IMR-90 (cell line): ENCODE measurements around the gene GABBR2. TPM values are rescaled to one million over a fixed set of nuclear protein-coding genes. Genes with fewer than 3 reads are reported as not detected.
A peak's percentile ranks its signal among the peaks of the same experiment; 100 is the strongest.

ENCODE experiments used
- ATAC-seq: fragments of 200-7000 bp; cut with Tn5 transposase; 2 replicates; pipeline ENCODE4 v1.9.1; 2020; ENCODE audit warnings: low read depth, mild to moderate bottlenecking, moderate library complexity
- BruUV-seq: library from RNA; stranded (reverse); fragments of 400-500 nt; replicated peaks from 2 replicates; lab custom pipeline; 2021; lab: Mats Ljungman, UMichigan
- CTCF ChIA-PET: fragments of 300-600 bp; formaldehyde crosslinking; extraction: SDS; loops from one replicate; lab custom pipeline; 2021; ENCODE audit warnings: antibody characterized with exemption; lab: Yijun Ruan, JAX
- POLR2A ChIA-PET: fragments of 300-600 bp; sonication (Branson Sonifier 250); formaldehyde crosslinking; loops from one replicate; lab custom pipeline; 2022; ENCODE audit warnings: antibody characterized with exemption; ENCODE audit not compliant: unreplicated experiment; lab: Charles Lee
- DNase-seq: peaks from one replicate; pipeline ENCODE4 v3.0.0; 2013
- H2AFZ ChIP-seq: replicated peaks from 2 replicates; pipeline ENCODE3; 2013; ENCODE audit warnings: low read length, mild to moderate bottlenecking; ENCODE audit not compliant: poor library complexity
- H2AK5ac ChIP-seq: 2 replicates; pipeline ENCODE4 v1.6.1; 2013; ENCODE audit warnings: low read depth, low read length, inconsistent platforms
- H2AK9ac ChIP-seq: replicated peaks from 2 replicates; pipeline ENCODE3; 2013; ENCODE audit warnings: mild to moderate bottlenecking, low read depth, low read length, moderate library complexity; ENCODE audit not compliant: poor library complexity
- H2BK120ac ChIP-seq: 2 replicates; pipeline ENCODE4 v1.6.1; 2013; ENCODE audit warnings: low read depth, low read length, inconsistent platforms
- H2BK15ac ChIP-seq: 3 replicates; pipeline ENCODE4 v1.6.1; 2013; ENCODE audit warnings: low read depth, low read length, inconsistent platforms
- H2BK20ac ChIP-seq: 2 replicates; pipeline ENCODE4 v1.6.1; 2013; ENCODE audit warnings: low read depth, mild to moderate bottlenecking, inconsistent platforms, low read length, moderate library complexity
- H2BK5ac ChIP-seq: 2 replicates; pipeline ENCODE4 v1.6.1; 2013; ENCODE audit warnings: mild to moderate bottlenecking, low read depth, low read length, inconsistent platforms; ENCODE audit not compliant: poor library complexity, severe bottlenecking
- H3K14ac ChIP-seq: replicated peaks from 2 replicates; pipeline ENCODE4 v1.6.1; 2013; ENCODE audit warnings: low read depth, low read length, inconsistent platforms
- H3K18ac ChIP-seq: 2 replicates; pipeline ENCODE4 v1.6.1; 2013; ENCODE audit warnings: low read depth, low read length, control low read depth
- H3K23ac ChIP-seq: 2 replicates; pipeline ENCODE4 v1.6.1; 2013; ENCODE audit warnings: low read depth, low read length, inconsistent platforms
- H3K27ac ChIP-seq: 2 replicates; pipeline ENCODE4 v1.5.1; 2013; ENCODE audit warnings: mild to moderate bottlenecking, control low read depth, low read length; ENCODE audit not compliant: insufficient read depth
- H3K27me3 ChIP-seq: 2 replicates; pipeline ENCODE4 v1.6.1; 2013; ENCODE audit warnings: low read length; ENCODE audit not compliant: control insufficient read depth, insufficient read depth
- H3K36me3 ChIP-seq: 2 replicates; pipeline ENCODE4 v1.6.1; 2013; ENCODE audit warnings: low read length, mixed read lengths; ENCODE audit not compliant: control insufficient read depth, insufficient read depth
- H3K4ac ChIP-seq: 2 replicates; pipeline ENCODE4 v1.6.1; 2013; ENCODE audit warnings: low read depth, low read length, inconsistent platforms
- H3K4me1 ChIP-seq: 2 replicates; pipeline ENCODE4 v1.6.1; 2013; ENCODE audit warnings: low read length, mixed read lengths; ENCODE audit not compliant: control insufficient read depth, insufficient read depth
- H3K4me2 ChIP-seq: 2 replicates; pipeline ENCODE4 v1.6.1; 2013; ENCODE audit warnings: low read depth, mild to moderate bottlenecking, control low read depth, low read length, moderate library complexity
- H3K4me3 ChIP-seq: 2 replicates; pipeline ENCODE4 v1.5.1; 2013; ENCODE audit warnings: low read depth, mild to moderate bottlenecking, control low read depth, low read length, moderate library complexity; ENCODE audit not compliant: insufficient read depth
- H3K56ac ChIP-seq: 2 replicates; pipeline ENCODE4 v1.6.1; 2013; ENCODE audit warnings: low read length, inconsistent platforms; ENCODE audit not compliant: insufficient read depth; ENCODE audit errors: extremely low read depth
- H3K79me1 ChIP-seq, 2 experiments: 2 replicates each; pipeline ENCODE4 v1.6.1; 2013; ENCODE audit warnings: low read length in 2 of 2, inconsistent platforms in 1 of 2, low read depth in 1 of 2
- H3K9ac ChIP-seq: 2 replicates; pipeline ENCODE4 v1.6.1; 2013; ENCODE audit warnings: low read depth, low read length, control low read depth
- H3K9me1 ChIP-seq: 2 replicates; pipeline ENCODE4 v1.6.1; 2013; ENCODE audit warnings: low read length, inconsistent platforms; ENCODE audit not compliant: insufficient read depth
- H3K9me3 ChIP-seq: 2 replicates; pipeline ENCODE4 v1.6.1; 2013; ENCODE audit warnings: low read length; ENCODE audit not compliant: control insufficient read depth, insufficient read depth
- H4K20me1 ChIP-seq: 2 replicates; pipeline ENCODE4 v1.6.1; 2013; ENCODE audit warnings: low read length, inconsistent platforms; ENCODE audit not compliant: insufficient read depth
- H4K5ac ChIP-seq: 2 replicates; pipeline ENCODE4 v1.6.1; 2013; ENCODE audit warnings: mild to moderate bottlenecking, low read depth, low read length, control low read depth
- H4K8ac ChIP-seq, 2 experiments: 2 replicates each; pipeline ENCODE4 v1.6.1; 2013; ENCODE audit warnings: low read depth in 2 of 2, low read length in 2 of 2, control low read depth in 1 of 2, inconsistent platforms in 1 of 2
- H4K91ac ChIP-seq: 2 replicates; pipeline ENCODE4 v1.6.1; 2013; ENCODE audit warnings: low read depth, low read length, inconsistent platforms; ENCODE audit not compliant: insufficient read depth
- ELK1 ChIP-seq: fragments of 150-350 bp; IDR thresholded peaks from 2 replicates; pipeline ENCODE4 v1.6.1; 2016; ENCODE audit warnings: low read depth, mild to moderate bottlenecking, low read length, moderate library complexity, borderline replicate concordance
- FOS ChIP-seq: fragments of 150-350 bp; IDR thresholded peaks from 2 replicates; pipeline ENCODE4 v1.6.1; 2016; ENCODE audit warnings: low read depth, low read length
- MXI1 ChIP-seq: IDR thresholded peaks from 2 replicates; pipeline ENCODE4 v1.6.1; 2012; ENCODE audit warnings: low read depth, mild to moderate bottlenecking, low read length, moderate library complexity, borderline replicate concordance
- WGBS, 2 experiments: methylation state at CpG; one replicate each; pipeline versions ENCODE4 v1.1.5 to v1.1.7; 2013; ENCODE audit warnings: missing lambda C conversion rate in 2 of 2; ENCODE audit not compliant: insufficient read length in 1 of 2; ENCODE audit errors: extremely low coverage in 2 of 2; 5-methylcytosine and 5-hydroxymethylcytosine counted together
- dilution Hi-C: fragments of 300-500 bp; cut with HindIII; formaldehyde crosslinking; loops from one replicate; pipeline ENCODE4 v1.14.3; 2018; ENCODE audit warnings: low sequenced_read_pairs; ENCODE audit not compliant: unreplicated experiment
- in situ Hi-C: fragments of 300-500 bp; cut with MboI; formaldehyde crosslinking; loops from 3 replicates; pipeline ENCODE4 v1.14.3; 2019; ENCODE audit warnings: low sequenced_read_pairs, inconsistent platforms, mixed read lengths
- intact Hi-C: fragments of 100-400 bp; cut with micrococcal nuclease; formaldehyde crosslinking; loops from 2 replicates; pipeline ENCODE4 v1.10.0; 2022
- polyA plus RNA-seq, 3 experiments: library from polyadenylated mRNA; depleted of rRNA; stranded (reverse); fragments of >200 nt; gene quantifications; 2 replicates each; pipeline ENCODE4 v1.2.3, GENCODE V29; 2012; ENCODE audit warnings: low replicate concordance in 1 of 3
- total RNA-seq: library from RNA; depleted of rRNA; stranded (reverse); fragments of >200 nt; gene quantifications from 2 replicates; pipeline ENCODE4 v1.2.3, GENCODE V29; 2012

The GABBR2 gene
- total and polyA plus RNA-seq, 2 of the 4 experiments (the other 2 are of a cell fraction): 14.2 to 20.3 TPM

GRCh38 chr9:98563988-98564387 lies 144.7 kb downstream of the GABBR2 start:
- TF ChIP-seq ELK1 (no peak), MXI1 (no peak), FOS (no peak)
- no peak overlapping the region for H3K9ac ChIP-seq
- no peak overlapping the region for H2AK9ac ChIP-seq
- no peak overlapping the region for H2BK5ac ChIP-seq
- H3K4me2 ChIP-seq: no peak overlapping the region
- ChIA-PET CTCF (no interaction called here), POLR2A (no interaction called here)
- H3K56ac ChIP-seq: no peak overlapping the region
- no peak overlapping the region for H2BK20ac ChIP-seq
- DNase-seq: no peak
- no peak for ATAC-seq
- H3K4me1 ChIP-seq: no peaks in the 10 kb centered on the region
- no peak overlapping the region for H4K8ac ChIP-seq
- peak overlapping the region; percentile 44; the same call in 1 of the 2 replicates for H2AK5ac ChIP-seq
- H2BK15ac ChIP-seq: no peak overlapping the region
- H4K91ac ChIP-seq: no peak overlapping the region
- no peak overlapping the region for H2BK120ac ChIP-seq
- H3K79me1 ChIP-seq: peaks cover 6 to 20% of the 10 kb centered on the region in 2 experiments; a peak in 1 of 4 replicates
- H2AFZ ChIP-seq: peak overlapping the region; percentile 54
- no peak overlapping the region for H3K18ac ChIP-seq
- dilution Hi-C loops: no loop called here
- H3K14ac ChIP-seq: 0 out of 2 replicates have a peak overlapping the region, but pooled peaks have one; percentile 45
- H3K9me3 ChIP-seq: no peaks in the 10 kb centered on the region
- in situ Hi-C loops: no loop called here
- 80% methylated on average over 1 of the region's 6 CpGs; no CpG with 5 or more reads in 1 of the 2 experiments for WGBS, 2 experiments
- no peak overlapping the region for H4K5ac ChIP-seq
- intact Hi-C loops: no loop called here
- no peak overlapping the region for H3K4ac ChIP-seq
- H3K9me1 ChIP-seq: peaks cover 3% of the 10 kb centered on the region; the same call in 1 of the 2 replicates
- H3K36me3 ChIP-seq: no peaks in the 10 kb centered on the region
- H3K27me3 ChIP-seq: no peaks in the 10 kb centered on the region
- BruUV-seq: no TSS peak
- H3K4me3 ChIP-seq: no peak overlapping the region
- no peak overlapping the region for H3K23ac ChIP-seq
- H3K27ac ChIP-seq: no peak overlapping the region
- no peaks in the 10 kb centered on the region for H4K20me1 ChIP-seq
